HG02571 (cell line): Measurements from ENCODE around the gene OPRM1.

ENCODE experiments used
- ATAC-seq: cut with Tn5 transposase; IDR thresholded peaks from one replicate; pipeline ENCODE4 v1.9.1; 2021; ENCODE audit warnings: mild to moderate bottlenecking, moderate library complexity; ENCODE audit not compliant: unreplicated experiment

OPRM1 gene

GRCh38 chr6:154080461-154081189, 41.6 kb downstream of the OPRM1 start:
- ATAC-seq, result no peak

- ATAC-seq, result no peak
Observed at GRCh38 chr6:154086510-154086909, 47.5 kb downstream of the OPRM1 start.

DNA sequence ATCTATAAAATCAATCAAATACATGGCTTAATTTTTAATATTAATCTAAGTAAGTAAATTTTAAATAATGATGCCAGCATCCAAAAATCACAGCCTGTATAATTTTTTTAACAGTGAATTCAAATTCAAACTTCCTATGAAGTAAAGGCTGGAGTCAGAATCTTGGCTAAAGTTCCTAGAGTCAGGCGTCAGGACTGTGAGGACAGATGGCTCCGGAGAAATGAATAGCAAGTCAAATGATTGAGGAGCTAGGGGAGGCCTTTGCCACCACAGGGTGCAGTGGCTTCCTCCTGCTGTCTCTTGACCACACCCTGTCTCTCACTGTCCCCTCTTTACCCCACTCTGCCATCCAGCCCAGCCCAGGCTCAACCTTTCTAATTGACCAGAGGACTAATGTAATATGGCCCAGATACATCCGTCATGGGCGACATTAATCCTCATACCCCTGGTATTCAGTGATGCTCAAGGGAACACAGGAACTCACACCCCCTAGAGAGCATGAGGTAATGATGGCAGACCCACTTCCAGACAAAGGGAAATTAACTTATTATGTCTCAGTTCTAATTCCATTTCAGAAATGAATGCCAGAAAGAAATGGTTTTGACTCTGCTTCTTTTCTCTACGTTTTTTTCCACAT, 53.4 kb downstream of the OPRM1 start:
- ATAC-seq, result no peak

- no peak for ATAC-seq
Observed at GRCh38 chr6:154093231-154094044, 54.4 kb downstream of the OPRM1 start.

GRCh38 chr6:154095571-154095970, 56.5 kb downstream of the OPRM1 start:
- no peak for ATAC-seq

GRCh38 chr6:154096316-154096715, 57.3 kb downstream of the OPRM1 start:
- ATAC-seq, result no peak

GRCh38 chr6:154096834-154097233, 57.8 kb downstream of the OPRM1 start:
- ATAC-seq, result no peak

GRCh38 chr6:154099211-154099610, 60.2 kb downstream of the OPRM1 start:
- no peak for ATAC-seq

DNA sequence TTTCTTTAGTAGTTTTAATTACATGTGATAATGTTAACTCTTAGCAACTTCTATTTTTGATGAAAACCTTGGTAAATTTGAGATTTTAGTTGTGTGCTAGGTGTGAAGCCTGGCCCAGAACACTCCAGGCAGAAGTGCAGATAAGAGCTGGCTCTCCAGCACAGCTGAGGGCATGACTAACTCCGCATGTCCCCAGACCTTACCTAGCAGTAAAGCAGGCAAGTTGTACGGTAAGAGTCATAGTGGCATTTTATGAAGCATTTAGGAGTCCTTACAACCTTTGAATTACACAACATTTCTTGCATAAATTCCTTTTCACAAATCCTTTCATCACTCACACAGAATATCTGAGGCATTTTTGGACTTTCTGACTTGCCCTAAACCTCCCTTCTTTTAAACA, 67.2 kb downstream of the OPRM1 start:
- no peak for ATAC-seq

DNA sequence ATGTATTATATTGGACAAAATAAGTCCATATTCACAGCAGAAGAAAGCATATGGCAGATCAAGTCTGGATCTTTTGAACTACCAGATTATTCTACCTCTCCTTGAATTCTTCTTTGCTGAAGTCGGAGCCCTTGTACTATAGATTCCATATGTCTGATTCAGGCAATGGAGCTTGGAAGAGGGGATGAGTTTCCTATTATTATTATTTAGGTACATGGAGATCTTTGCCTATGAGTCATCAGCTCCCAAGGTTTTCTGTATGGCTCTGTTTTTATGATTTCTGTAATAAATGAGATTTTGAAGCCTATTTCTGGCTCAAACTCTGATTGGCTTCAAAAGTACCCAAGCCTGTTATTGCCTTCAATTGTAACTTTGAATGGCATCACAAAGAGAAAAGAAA, 72.0 kb downstream of the OPRM1 start:
- ATAC-seq, result no peak

DNA sequence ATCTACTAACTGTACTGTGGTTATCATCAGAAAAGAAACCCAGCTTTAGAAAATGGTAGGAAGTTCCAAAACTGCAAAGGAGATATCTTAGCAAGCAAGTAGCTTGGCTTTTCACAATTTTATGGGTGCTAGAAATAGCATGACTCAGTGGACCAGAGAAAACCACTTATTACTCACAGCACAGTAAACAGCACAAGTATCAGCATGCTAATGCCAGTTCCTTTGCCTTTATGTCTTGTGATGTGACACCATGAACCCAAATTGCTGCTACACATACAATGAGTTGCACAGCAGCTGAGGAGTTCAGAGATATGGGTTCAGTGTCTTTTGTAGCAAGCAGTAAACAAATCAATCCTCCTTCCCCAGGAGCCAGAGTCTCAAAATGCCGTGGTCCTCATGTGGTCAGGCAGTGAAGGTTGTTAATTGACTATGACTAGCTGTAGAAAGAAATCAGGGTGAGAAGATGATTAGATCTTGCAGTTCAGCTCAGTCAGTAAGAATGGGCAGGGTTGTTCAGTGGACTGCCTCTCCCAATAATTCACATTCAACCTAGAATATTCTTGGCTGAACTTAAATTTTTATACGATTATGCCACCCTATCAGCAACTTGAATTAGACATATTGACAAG, 73.3 kb downstream of the OPRM1 start:
- ATAC-seq, result no peak

DNA sequence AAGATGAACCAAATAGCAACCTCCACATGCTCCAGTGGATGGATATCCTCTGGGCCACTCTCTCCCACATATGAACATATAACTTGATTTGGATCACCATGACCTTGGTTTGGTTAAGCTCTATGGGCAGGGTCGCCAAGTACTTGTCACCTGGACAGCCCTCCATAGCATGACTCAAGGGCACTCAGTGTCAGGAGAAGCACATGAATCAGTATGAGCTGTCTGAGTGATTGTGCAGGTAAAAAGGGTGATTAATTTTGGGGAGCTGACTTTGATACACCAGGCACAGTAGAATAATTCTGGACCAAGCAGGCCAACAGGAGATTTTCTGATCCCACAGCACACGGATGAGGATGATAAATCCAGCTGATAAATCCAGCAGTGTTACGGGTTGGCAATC, 74.4 kb downstream of the OPRM1 start:
- ATAC-seq, result no peak

- no peak for ATAC-seq
Observed at GRCh38 chr6:154117485-154117884, 78.4 kb downstream of the OPRM1 start.

GRCh38 chr6:154122195-154122925, 83.3 kb downstream of the OPRM1 start:
- ATAC-seq, result no peak

GRCh38 chr6:154123155-154123956, 84.3 kb downstream of the OPRM1 start:
- no peak for ATAC-seq

- ATAC-seq, result no peak
Observed at GRCh38 chr6:154125421-154125820, 86.4 kb downstream of the OPRM1 start.

GRCh38 chr6:154127657-154128056, 88.6 kb downstream of the OPRM1 start:
- ATAC-seq, result no peak

DNA sequence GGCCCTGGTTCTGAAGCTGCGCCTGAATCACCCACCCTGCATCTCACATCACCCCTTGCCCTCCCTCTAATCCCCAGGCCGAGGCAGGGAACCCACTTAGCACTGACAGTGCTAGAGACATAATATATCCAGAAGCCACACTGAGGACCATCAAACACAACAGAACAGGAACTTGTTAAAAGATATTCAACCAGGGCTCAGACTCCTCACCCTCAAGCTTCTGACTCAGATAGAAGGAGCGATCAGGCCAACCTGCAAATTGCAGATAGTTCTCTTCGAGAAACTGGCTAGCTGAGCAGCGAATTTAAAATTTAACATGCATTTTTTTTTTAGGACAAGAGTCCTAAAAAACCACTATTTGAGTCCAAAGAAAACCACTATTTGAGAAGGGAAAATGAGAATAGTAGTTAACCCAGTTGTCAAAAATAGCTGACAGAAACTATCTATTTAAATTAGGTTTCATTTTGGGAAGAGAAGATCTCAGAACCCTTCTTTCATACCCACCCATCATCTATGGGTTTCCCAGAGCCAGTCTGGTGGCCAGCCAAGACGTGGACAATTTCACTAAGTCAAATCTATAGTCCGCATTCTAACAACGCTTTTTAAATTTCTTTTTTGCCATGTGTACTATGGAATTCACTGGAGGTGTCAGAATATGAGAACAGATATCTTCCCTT, 95.6 kb downstream of the OPRM1 start:
- no peak for ATAC-seq

DNA sequence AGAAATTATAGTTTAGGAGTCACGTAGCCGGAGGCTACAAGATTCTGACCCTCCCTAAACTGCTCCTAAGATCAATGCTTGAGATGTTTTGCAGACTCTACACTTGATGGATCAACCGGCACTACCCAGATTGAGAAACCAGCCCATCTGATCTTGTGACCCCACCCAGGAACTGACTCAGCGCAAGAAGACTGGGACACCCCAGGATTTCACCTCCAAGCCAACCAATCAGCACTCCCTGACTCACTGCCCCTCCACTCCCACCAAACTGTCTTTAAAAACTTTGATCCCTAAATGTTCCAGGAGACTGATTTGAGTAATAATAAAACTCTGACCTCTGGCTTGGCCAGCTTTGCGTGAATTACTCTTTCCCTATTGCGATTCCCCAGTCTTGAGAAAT, 99.8 kb downstream of the OPRM1 start:
- ATAC-seq, result no peak
